ENCODE measurements around the gene HDC.

Gene HDC

GRCh38 chr15:50222181-50222580, 43.3 kb downstream of the HDC start:
- POLR2A ChIA-PET = no interaction called here
- CTCF ChIA-PET = no interaction called here
- no peak for DNase-seq (ENCODE audit: extremely low spot score)
- TF ChIP-seq SUZ12 (IDR thresholded peaks at IDR 0.05) = no peak
- no peak for TF ChIP-seq FOXM1 (IDR thresholded peaks at IDR 0.05; ENCODE audit: borderline replicate concordance)
- no peak for TF ChIP-seq L3MBTL2 (conservative IDR thresholded peaks at IDR 0.05)
- TF ChIP-seq HDGF (IDR thresholded peaks at IDR 0.05; ENCODE audit: borderline replicate concordance) = no peak
- TF ChIP-seq FOXA1 (IDR thresholded peaks at IDR 0.05) = no peak
- no peak for TF ChIP-seq FOXK2 (IDR thresholded peaks at IDR 0.05)
- TF ChIP-seq ELF4 (IDR thresholded peaks at IDR 0.05) = no peak
- no peak for TF ChIP-seq CTBP1 (IDR thresholded peaks at IDR 0.05; ENCODE audit: borderline replicate concordance)
- TF ChIP-seq ARNT (IDR thresholded peaks at IDR 0.05) = no peak
- no peak for TF ChIP-seq BHLHE40 (IDR thresholded peaks at IDR 0.05; ENCODE audit: borderline replicate concordance)
- no peak for TF ChIP-seq ZNF384 (IDR thresholded peaks at IDR 0.05)

DNA sequence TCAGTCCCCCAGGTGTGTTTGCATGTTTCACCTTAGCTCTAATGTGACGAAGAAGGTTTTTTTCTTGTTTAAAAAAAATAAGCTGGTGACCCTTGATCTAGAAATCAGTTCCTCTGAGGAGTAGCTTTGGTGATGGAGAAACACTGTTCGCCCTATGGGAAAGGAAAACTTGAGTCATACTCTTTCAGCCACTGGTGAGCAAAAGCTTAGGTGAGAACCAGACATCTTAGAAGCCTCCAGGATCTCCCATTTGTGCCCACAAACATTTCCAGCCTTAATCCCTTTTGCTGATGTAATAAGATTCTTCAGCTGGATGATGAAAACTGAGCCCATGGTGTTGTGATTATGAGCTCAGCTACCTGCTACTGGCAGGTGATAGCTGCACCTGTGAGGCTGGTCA, 45.7 kb downstream of the HDC start:
- POLR2A ChIA-PET = no interaction called here
- DNase-seq (ENCODE audit: extremely low spot score) = no peak
- CTCF ChIA-PET = interaction anchor here (0.6 kb wide), 1 partner anchor 827 kb away, joined by 3 read pairs; no protein-coding TSS in a partner anchor
- TF ChIP-seq CTBP1 (IDR thresholded peaks at IDR 0.05; ENCODE audit: borderline replicate concordance) (no peak), HDGF (IDR thresholded peaks at IDR 0.05; ENCODE audit: borderline replicate concordance) (no peak), PKNOX1 (IDR thresholded peaks at IDR 0.05) (no peak), LEF1 (IDR thresholded peaks at IDR 0.05; ENCODE audit: borderline replicate concordance) (no peak), NFRKB (IDR thresholded peaks at IDR 0.05) (no peak), L3MBTL2 (conservative IDR thresholded peaks at IDR 0.05) (no peak), FOXM1 (IDR thresholded peaks at IDR 0.05; ENCODE audit: borderline replicate concordance) (no peak), ARNT (IDR thresholded peaks at IDR 0.05) (no peak), BHLHE40 (IDR thresholded peaks at IDR 0.05; ENCODE audit: borderline replicate concordance) (no peak), ELF4 (IDR thresholded peaks at IDR 0.05) (no peak), ZNF384 (IDR thresholded peaks at IDR 0.05) (no peak), FOXA1 (IDR thresholded peaks at IDR 0.05) (no peak), FOXK2 (IDR thresholded peaks at IDR 0.05) (no peak)

- ChIA-PET CTCF (no interaction called here), POLR2A (no interaction called here)
- no peak for DNase-seq (ENCODE audit: extremely low spot score)
- TF ChIP-seq FOXA1 (IDR thresholded peaks at IDR 0.05) (no peak), FOXM1 (IDR thresholded peaks at IDR 0.05; ENCODE audit: borderline replicate concordance) (no peak), ZNF384 (IDR thresholded peaks at IDR 0.05) (no peak), L3MBTL2 (conservative IDR thresholded peaks at IDR 0.05) (no peak), CTBP1 (IDR thresholded peaks at IDR 0.05; ENCODE audit: borderline replicate concordance) (no peak), ELF4 (IDR thresholded peaks at IDR 0.05) (no peak), LEF1 (IDR thresholded peaks at IDR 0.05; ENCODE audit: borderline replicate concordance) (no peak), FOXK2 (IDR thresholded peaks at IDR 0.05) (no peak), TARDBP (IDR thresholded peaks at IDR 0.05) (no peak), SP1 (IDR thresholded peaks at IDR 0.05) (no peak), SUZ12 (IDR thresholded peaks at IDR 0.05) (no peak), NFRKB (IDR thresholded peaks at IDR 0.05) (no peak), PKNOX1 (IDR thresholded peaks at IDR 0.05) (no peak), ARNT (IDR thresholded peaks at IDR 0.05) (no peak)
Measured at GRCh38 chr15:50218691-50219090, 46.8 kb downstream of the HDC start.

DNA sequence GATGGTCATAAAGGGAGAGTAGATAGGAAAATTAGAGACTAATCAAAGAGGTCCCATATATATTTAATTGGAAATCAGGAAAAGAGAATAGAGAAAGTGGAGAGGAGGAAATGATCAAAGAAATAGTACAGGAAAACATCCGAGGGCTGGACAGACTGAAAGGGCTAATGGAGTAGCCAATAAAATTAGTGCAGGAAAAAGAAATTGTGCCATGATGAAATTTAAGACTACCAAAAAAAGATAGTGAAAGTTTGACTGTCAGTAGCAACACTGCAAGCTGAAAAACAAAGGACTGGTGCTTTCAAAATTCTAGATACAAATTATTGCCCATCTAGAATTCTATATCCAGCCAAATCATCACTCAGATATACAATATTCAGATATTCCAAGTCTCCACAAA, 47.2 kb downstream of the HDC start:
- no peak for DNase-seq (ENCODE audit: extremely low spot score)
- CTCF ChIA-PET = interaction anchor here (0.6 kb wide), 1 partner anchor 795 kb away, joined by 4 read pairs; the partner anchor contains the start of gene FGF7
- POLR2A ChIA-PET = no interaction called here
- no peak for TF ChIP-seq NFRKB (IDR thresholded peaks at IDR 0.05)
- no peak for TF ChIP-seq HDGF (IDR thresholded peaks at IDR 0.05; ENCODE audit: borderline replicate concordance)
- TF ChIP-seq FOXK2 (IDR thresholded peaks at IDR 0.05) = no peak
- no peak for TF ChIP-seq L3MBTL2 (conservative IDR thresholded peaks at IDR 0.05)

- TF ChIP-seq L3MBTL2 (conservative IDR thresholded peaks at IDR 0.05) (no peak), FOXA1 (IDR thresholded peaks at IDR 0.05) (no peak), BHLHE40 (IDR thresholded peaks at IDR 0.05; ENCODE audit: borderline replicate concordance) (no peak), ZNF384 (IDR thresholded peaks at IDR 0.05) (no peak), SUZ12 (IDR thresholded peaks at IDR 0.05) (no peak), FOXK2 (IDR thresholded peaks at IDR 0.05) (no peak), SP1 (IDR thresholded peaks at IDR 0.05) (no peak), NFRKB (IDR thresholded peaks at IDR 0.05) (no peak), ARNT (IDR thresholded peaks at IDR 0.05) (no peak), TARDBP (IDR thresholded peaks at IDR 0.05) (no peak), ELF4 (IDR thresholded peaks at IDR 0.05) (no peak), FOXM1 (IDR thresholded peaks at IDR 0.05; ENCODE audit: borderline replicate concordance) (no peak), LEF1 (IDR thresholded peaks at IDR 0.05; ENCODE audit: borderline replicate concordance) (no peak)
- DNase-seq (ENCODE audit: extremely low spot score) = no peak
- POLR2A ChIA-PET = no interaction called here
- CTCF ChIA-PET = no interaction called here
Measured at GRCh38 chr15:50210462-50211157, 54.9 kb downstream of the HDC start.

DNA sequence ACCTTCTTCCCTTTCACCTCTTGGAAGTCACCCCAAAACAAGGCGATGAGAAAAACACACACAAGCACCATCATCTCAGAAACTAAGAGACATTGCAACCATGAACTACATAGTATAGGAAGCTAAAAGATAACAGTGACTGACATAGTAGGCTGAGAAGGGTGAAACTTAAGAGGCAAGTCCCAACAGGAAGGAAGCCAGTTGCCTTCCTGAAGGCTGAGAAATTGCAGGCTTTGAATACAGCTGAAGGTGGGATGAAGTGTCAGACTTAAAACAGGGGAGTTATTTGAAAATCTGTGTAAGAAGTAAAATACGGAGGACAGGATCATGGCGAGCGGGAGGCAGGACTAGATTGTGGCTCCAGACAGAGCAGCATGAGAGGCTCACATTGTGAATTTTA, 55.7 kb downstream of the HDC start:
- no peak for TF ChIP-seq ZNF384 (IDR thresholded peaks at IDR 0.05)
- TF ChIP-seq PKNOX1 (IDR thresholded peaks at IDR 0.05) = no peak
- TF ChIP-seq BHLHE40 (IDR thresholded peaks at IDR 0.05; ENCODE audit: borderline replicate concordance) = no peak
- TF ChIP-seq SUZ12 (IDR thresholded peaks at IDR 0.05) = no peak
- no peak for TF ChIP-seq LEF1 (IDR thresholded peaks at IDR 0.05; ENCODE audit: borderline replicate concordance)
- TF ChIP-seq NFRKB (IDR thresholded peaks at IDR 0.05) = no peak
- no peak for TF ChIP-seq TARDBP (IDR thresholded peaks at IDR 0.05)
- no peak for TF ChIP-seq ARNT (IDR thresholded peaks at IDR 0.05)
- no peak for TF ChIP-seq CTBP1 (IDR thresholded peaks at IDR 0.05; ENCODE audit: borderline replicate concordance)
- no peak for TF ChIP-seq L3MBTL2 (conservative IDR thresholded peaks at IDR 0.05)
- CTCF ChIA-PET = no interaction called here

More for the DNA sequence above, 55.7 kb downstream of the HDC start:
- no peak for DNase-seq (ENCODE audit: extremely low spot score)
- POLR2A ChIA-PET = no interaction called here
